Lower lobe of right lung (tissue), 2 donors: Measurements from ENCODE around the gene SPTA1. TPM values are rescaled to one million over a fixed set of nuclear protein-coding genes. Genes with fewer than 3 reads are reported as not detected.

Source experiments
- ATAC-seq, 2 donors: fragments of 200-7000 bp; cut with Tn5 transposase; one replicate each; pipeline ENCODE4 v1.9.1; 2020 to 2022; ENCODE audit warnings: mild to moderate bottlenecking in 2 of 2, moderate library complexity in 2 of 2
- DNase-seq: peaks from one replicate; pipeline ENCODE4 v3.0.0-alpha.2; 2020
- H3K27ac ChIP-seq: fragments of 200-600 bp; one replicate; pipeline ENCODE4 v1.8.0; 2022
- H3K27me3 ChIP-seq: fragments of 200-600 bp; one replicate; pipeline ENCODE4 v1.8.0; 2022; ENCODE audit warnings: low read depth
- H3K36me3 ChIP-seq: fragments of 200-600 bp; one replicate; pipeline ENCODE4 v1.8.0; 2022; ENCODE audit warnings: mild to moderate bottlenecking
- H3K4me1 ChIP-seq: fragments of 200-600 bp; one replicate; pipeline ENCODE4 v1.8.0; 2022
- H3K4me3 ChIP-seq: fragments of 200-600 bp; one replicate; pipeline ENCODE4 v1.8.0; 2022; ENCODE audit warnings: mild to moderate bottlenecking
- H3K9me3 ChIP-seq: fragments of 200-600 bp; one replicate; pipeline ENCODE4 v1.8.0; 2022
- CTCF ChIP-seq: fragments of 200-600 bp; IDR thresholded peaks from one replicate; pipeline ENCODE4 v1.8.0; 2022; ENCODE audit warnings: antibody characterized with exemption, mild to moderate bottlenecking
- intact Hi-C: fragments of 100-400 bp; cut with DNase I; formaldehyde crosslinking; loops from one replicate; pipeline ENCODE4 v1.11.0; 2022
- total RNA-seq: library from RNA; stranded (reverse); fragmentation: NEBNext Ultra II Directional; extraction: Animal tissue kit (Norgen Biotek cat#: 25700); gene quantifications from one replicate; pipeline ENCODE4 v1.2.1, GENCODE V29; 2021
- donor health status: DM: no; HTN: yes; CAD: no; lungs with severe emphysema.

The SPTA1 gene
- total RNA-seq, 1 donor from 2014 or later: 0.50 TPM

- DNase-seq: no peak
- H3K4me3 ChIP-seq: no peak overlapping the region
- ATAC-seq: no peak
- no peaks in the 10 kb centered on the region for H3K36me3 ChIP-seq
- TF ChIP-seq CTCF: no peak
- no peaks in the 10 kb centered on the region for H3K4me1 ChIP-seq
- no peaks in the 10 kb centered on the region for H3K27me3 ChIP-seq
- intact Hi-C loops: no loop called here
- no peak overlapping the region for H3K27ac ChIP-seq
- H3K9me3 ChIP-seq: no peaks in the 10 kb centered on the region
These were observed 20.5 kb downstream of the SPTA1 start for GRCh38 chr1:158666037-158666436.

GRCh38 chr1:158654571-158654970 lies 31.9 kb downstream of the SPTA1 start:
- intact Hi-C loops: no loop called here
- Histone ChIP-seq H3K27me3 (no peaks in the 10 kb centered on the region), H3K9me3 (no peaks in the 10 kb centered on the region), H3K4me1 (no peaks in the 10 kb centered on the region), H3K4me3 (no peak overlapping the region), H3K27ac (no peak overlapping the region), H3K36me3 (no peaks in the 10 kb centered on the region)
- DNase-seq: no peak
- ATAC-seq: no peak
- TF ChIP-seq CTCF: no peak

- DNase-seq (no peak), ATAC-seq (no peak)
- TF ChIP-seq CTCF: no peak
- no peak overlapping the region for H3K4me3 ChIP-seq
- no peaks in the 10 kb centered on the region for H3K36me3 ChIP-seq
- H3K4me1 ChIP-seq: no peaks in the 10 kb centered on the region
- no peak overlapping the region for H3K27ac ChIP-seq
- H3K9me3 ChIP-seq: no peaks in the 10 kb centered on the region
- H3K27me3 ChIP-seq: no peaks in the 10 kb centered on the region
- intact Hi-C loops: no loop called here
These were observed 32.4 kb downstream of the SPTA1 start for GRCh38 chr1:158654086-158654485.

- Histone ChIP-seq H3K27me3 (no peaks in the 10 kb centered on the region), H3K4me3 (no peak overlapping the region)
- no peak for DNase-seq
These were observed 33.7 kb downstream of the SPTA1 start for GRCh38 chr1:158652721-158653334.

GRCh38 chr1:158649052-158649451 lies 37.5 kb downstream of the SPTA1 start:
- H3K4me3 ChIP-seq: no peak overlapping the region
- TF ChIP-seq CTCF: no peak
- H3K9me3 ChIP-seq: no peaks in the 10 kb centered on the region
- intact Hi-C loops: no loop called here
- DNase-seq: no peak
- no peaks in the 10 kb centered on the region for H3K36me3 ChIP-seq
- no peaks in the 10 kb centered on the region for H3K27me3 ChIP-seq
- peaks cover 7% of the 10 kb centered on the region for H3K4me1 ChIP-seq
- no peak for ATAC-seq
- no peak overlapping the region for H3K27ac ChIP-seq

More at GRCh38 chr1:158652721-158653334, 33.7 kb downstream of the SPTA1 start:
- Histone ChIP-seq H3K4me1 (no peaks in the 10 kb centered on the region), H3K27ac (no peak overlapping the region), H3K36me3 (no peaks in the 10 kb centered on the region), H3K9me3 (no peaks in the 10 kb centered on the region)
- intact Hi-C loops: no loop called here
- no peak for ATAC-seq
- no peak for TF ChIP-seq CTCF
